Right lobe of liver (tissue), 4 donors: ENCODE results near the gene PLCZ1.

Experiments used
- CTCF ChIP-seq, 4 donors: fragments of 200-600 bp in 3 of 4; fragments of 450-650 bp in 1 of 4; IDR thresholded peaks; one replicate each; pipeline versions ENCODE4 v1.5.1 to v1.8.0; 2016 to 2022; ENCODE audit warnings: antibody characterized with exemption in 4 of 4, mild to moderate bottlenecking in 2 of 4
- POLR2A ChIP-seq: fragments of 450-650 bp; IDR thresholded peaks from one replicate; pipeline ENCODE4 v1.6.1; 2017; ENCODE audit warnings: antibody characterized with exemption, mild to moderate bottlenecking
- donor health status: DM: no; HTN: no; CAD: no.
- donor health status: DM: no; HTN: no; CAD: no.
- donor health status: DM: no; HTN: yes; CAD: no.

GRCh38 chr12:18676996-18677588 lies 60.7 kb downstream of the PLCZ1 start:
- TF ChIP-seq CTCF (IDR thresholded peaks at IDR 0.05), result no peak
- TF ChIP-seq POLR2A, result no peak
